ENCODE measurements around the gene DBNDD1. TPM values are rescaled to one million over a fixed set of nuclear protein-coding genes. Genes with fewer than 3 reads are reported as not detected.

DBNDD1 gene
- total and polyA plus RNA-seq, 10 of the 15 experiments (the other 5 are each of a cell fraction or from before 2014, with no cell fraction given) = 0.06 to 4.6 (median 0.55) TPM

- Histone ChIP-seq H3K27me3 (replicated peaks in 1 of 2; ENCODE audit: control insufficient read depth in 2 of 2, insufficient read depth in 2 of 2, low read length in 1 of 2) (no peaks in the 10 kb centered on the region), H3K27ac (ENCODE audit: control insufficient read depth, insufficient read depth) (no peak overlapping the region), H3K4me2 (ENCODE audit: control insufficient read depth, insufficient read depth) (no peak overlapping the region), H2AFZ (ENCODE audit: control insufficient read depth, low read depth, low read length) (no peak overlapping the region), H3K79me2 (ENCODE audit: control insufficient read depth, insufficient read depth, low read length) (no peaks in the 10 kb centered on the region), H3K9ac (ENCODE audit: control insufficient read depth, insufficient read depth, low read length) (no peak overlapping the region), H3K9me3 (replicated peaks; ENCODE audit: control insufficient read depth, insufficient read depth, low read length) (no peaks in the 10 kb centered on the region), H3K36me3 (ENCODE audit: control insufficient read depth in 2 of 2, insufficient read depth in 2 of 2, low read length in 1 of 2) (no peaks in the 10 kb centered on the region), H4K20me1 (ENCODE audit: control insufficient read depth, insufficient read depth) (no peaks in the 10 kb centered on the region), H3K4me1 (ENCODE audit: control insufficient read depth, insufficient read depth, low read length) (peaks cover 9% of the 10 kb centered on the region), H3K4me3 (no peak overlapping the region)
- ChIA-PET CTCF (interaction anchor here (1.1 kb wide), 1 partner anchor 9 kb away, joined by 3 read pairs; no protein-coding TSS in a partner anchor), POLR2A (no interaction called here), RAD21 (ENCODE audit: unreplicated experiment) (no interaction called here), SMC1A (ENCODE audit: uncharacterized antibody, unreplicated experiment) (no interaction called here)
- DNase-seq (ENCODE audit: low read depth, low spot score) (no peak), FAIRE-seq (no peak), ATAC-seq (no peak)
- in situ Hi-C loops (cut with MboI) (no loop called here), intact Hi-C loops (cut with micrococcal nuclease; ENCODE audit: unreplicated experiment) (no loop called here)
- TF ChIP-seq LARP7 (IDR thresholded peaks at IDR 0.05) (no peak), RUNX3 (IDR thresholded peaks at IDR 0.05; ENCODE audit: low read length) (no peak), YY1 (IDR thresholded peaks at IDR 0.05; ENCODE audit: low read depth, low read length) (no peak), MLLT1 (IDR thresholded peaks at IDR 0.05) (no peak), NRF1 (conservative IDR thresholded peaks at IDR 0.05; ENCODE audit: low read depth, low read length) (no peak), EGR1 (IDR thresholded peaks at IDR 0.05; ENCODE audit: borderline replicate concordance in 1 of 2, low read depth in 2 of 2, low read length in 2 of 2) (no peak), ATF7 (IDR thresholded peaks at IDR 0.05; ENCODE audit: low read depth) (no peak), MXI1 (IDR thresholded peaks at IDR 0.05; ENCODE audit: low read depth, low read length) (no peak), POU2F2 (IDR thresholded peaks at IDR 0.05; ENCODE audit: borderline replicate concordance, low read depth, low read length) (no peak), ZNF24 (IDR thresholded peaks at IDR 0.05) (no peak), RELA (IDR thresholded peaks at IDR 0.05; ENCODE audit: borderline replicate concordance, partially characterized antibody) (no peak), RAD21 (IDR thresholded peaks at IDR 0.05; ENCODE audit: insufficient read depth, low read depth, low read length) (no peak), SP1 (IDR thresholded peaks at IDR 0.05; ENCODE audit: low read depth, low read length) (no peak), JUND (IDR thresholded peaks at IDR 0.05; ENCODE audit: low read depth, low read length) (no peak)
- no TSS peak for BruUV-seq (replicated peaks)
- WGBS (ENCODE audit: insufficient coverage, insufficient replicate concordance, low lambda C conversion rate, missing lambda C conversion rate) = 40% methylated on average over 11 of the region's 11 CpGs
Measured at GRCh38 chr16:90011508-90011819, 7.8 kb downstream of the DBNDD1 start.
